GM19397 (cell line): ENCODE results near the gene HPN.
A peak's percentile ranks its signal among the peaks of the same experiment; 100 is the strongest.
"Not testable (repeated sequence)": the region's sequence is repeated elsewhere in the genome, so short reads cannot be mapped to it uniquely, and the experiment has no call there.

Experiments used
- ATAC-seq: cut with Tn5 transposase; IDR thresholded peaks from one replicate; pipeline ENCODE4 v1.9.1; 2021; ENCODE audit warnings: mild to moderate bottlenecking, moderate library complexity; ENCODE audit not compliant: unreplicated experiment

The HPN gene

DNA sequence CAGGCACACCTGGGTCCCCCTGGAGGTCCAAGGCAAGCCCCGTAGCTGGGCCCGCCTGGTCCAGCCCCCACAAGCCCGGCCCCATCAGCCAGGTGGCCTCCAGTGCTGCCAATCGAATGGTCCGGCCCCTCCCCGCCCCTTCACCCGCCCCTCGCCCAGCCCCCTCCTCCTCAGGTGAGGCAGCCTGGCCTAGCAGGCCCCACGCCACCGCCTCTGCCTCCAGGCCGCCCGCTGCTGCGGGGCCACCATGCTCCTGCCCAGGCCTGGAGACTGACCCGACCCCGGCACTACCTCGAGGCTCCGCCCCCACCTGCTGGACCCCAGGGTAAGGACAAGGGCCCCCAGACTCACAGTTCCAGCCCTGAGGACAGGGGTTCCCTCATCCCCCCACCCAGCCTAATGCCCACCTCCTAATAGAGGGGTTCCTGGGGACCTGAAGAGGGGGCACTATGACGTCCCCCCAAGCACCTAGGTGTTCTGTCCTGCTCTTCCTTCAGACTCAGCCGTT, at the start of gene HPN:
TSS of gene HPN (plus strand) at position 174 of the 508 bp plus-strand sequence. CDS start 786 bp downstream, outside the sequence.
- no peak for ATAC-seq

- ATAC-seq: not testable (repeated sequence)
Observed at GRCh38 chr19:34992582-34992981, 48.9 kb upstream of the HPN start.

DNA sequence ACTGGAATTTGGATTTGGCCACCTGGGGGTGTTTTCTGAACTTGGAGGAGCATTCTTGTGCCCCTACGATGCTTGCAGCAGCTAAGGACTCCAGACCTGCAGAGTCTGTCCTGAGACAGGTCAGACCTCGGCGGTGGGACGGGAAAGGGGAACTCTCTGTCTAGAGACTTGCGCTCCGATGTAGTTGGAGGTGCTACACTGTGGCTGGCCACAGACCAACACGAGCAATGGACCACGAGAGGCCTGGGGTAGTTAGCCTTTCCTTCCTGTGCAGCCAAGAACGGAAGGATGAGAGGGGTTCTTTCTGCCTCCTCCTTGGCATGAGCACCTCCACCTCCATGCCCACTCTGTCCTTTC, 47.3 kb upstream of the HPN start:
- no peak for ATAC-seq

DNA sequence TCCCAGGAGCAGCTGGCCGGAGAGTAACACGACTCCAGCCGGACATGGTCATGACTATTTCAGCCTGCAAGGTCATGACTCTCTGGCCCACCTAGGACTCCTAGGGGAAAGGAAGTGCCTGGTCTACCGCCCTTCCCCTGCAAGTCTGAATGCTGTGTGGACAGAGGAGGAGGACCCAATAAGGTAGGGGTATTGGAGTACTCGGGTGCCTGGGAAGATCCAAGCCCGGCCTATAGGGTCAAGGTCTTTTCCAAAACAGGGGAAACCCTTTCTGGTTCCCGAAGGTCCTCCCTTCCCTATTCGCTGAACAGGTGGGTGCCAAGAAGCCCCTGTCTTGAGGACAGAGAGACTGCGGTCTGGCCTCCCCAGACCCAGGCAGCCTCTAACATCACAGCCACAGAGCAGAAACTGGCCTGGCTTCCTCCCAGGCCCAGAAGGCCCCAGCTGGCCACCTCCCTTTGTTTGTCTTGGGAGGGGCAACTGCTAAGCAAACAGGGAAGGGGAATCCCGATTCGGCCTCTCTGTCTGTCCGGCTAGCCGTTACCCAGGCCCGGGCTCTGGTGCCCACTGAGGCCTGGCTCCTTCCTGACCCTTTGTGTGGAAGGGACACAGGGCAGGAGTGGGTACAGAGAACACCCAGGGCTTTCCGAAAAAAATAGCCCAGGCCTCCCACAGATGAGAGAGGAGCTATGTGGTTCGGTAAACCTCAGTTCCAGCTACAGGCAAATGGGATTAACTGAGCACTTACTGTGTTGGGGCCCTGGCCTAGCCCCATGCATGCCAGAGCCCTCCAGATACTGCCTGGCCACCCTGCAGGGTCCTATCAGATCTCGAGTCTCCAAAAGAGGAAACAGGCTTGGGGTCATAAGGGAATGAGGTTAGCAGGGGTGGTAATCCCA, 46.6 kb upstream of the HPN start:
- no peak for ATAC-seq

DNA sequence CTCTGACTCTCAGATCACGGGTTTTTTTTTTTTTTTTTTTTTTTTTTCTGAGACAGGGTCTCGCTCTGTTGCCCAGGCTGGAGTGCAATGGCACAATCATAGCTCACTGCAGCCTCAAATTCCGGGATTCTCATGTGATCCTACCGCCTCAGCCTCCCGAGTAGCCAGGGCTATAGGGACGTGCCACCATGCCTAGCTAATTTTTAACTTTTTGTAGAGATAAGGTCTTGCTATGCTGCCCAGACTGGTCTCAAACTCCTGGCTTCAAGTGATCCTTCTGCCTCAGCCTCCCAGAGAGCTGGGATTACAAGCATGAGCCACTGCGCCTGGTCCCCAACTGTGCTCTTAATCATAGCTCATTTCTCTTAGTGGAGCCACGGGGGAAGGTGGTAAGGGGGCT, 46.0 kb upstream of the HPN start:
- ATAC-seq: no peak

GRCh38 chr19:34997071-34997617, 44.4 kb upstream of the HPN start:
- ATAC-seq: no peak

DNA sequence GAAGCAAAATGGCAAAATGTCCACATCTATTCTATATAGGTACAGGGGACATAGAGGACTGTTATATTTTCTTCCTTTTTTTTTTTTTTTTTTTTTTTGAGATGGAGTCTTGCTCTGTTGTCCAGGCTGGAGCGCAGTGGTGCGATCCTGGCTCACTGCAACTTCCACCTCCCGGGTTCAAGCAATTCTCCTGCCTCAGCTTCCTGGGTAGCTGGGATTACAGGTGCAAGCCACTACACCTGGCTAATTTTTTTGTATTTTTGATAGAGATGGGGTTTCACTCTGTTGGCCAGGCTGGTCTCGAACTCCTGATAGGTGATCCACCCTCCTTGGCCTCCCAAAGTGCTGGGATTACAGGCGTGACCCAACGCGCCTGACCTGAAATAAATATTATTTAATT, 43.3 kb upstream of the HPN start:
- ATAC-seq: not testable (repeated sequence)

DNA sequence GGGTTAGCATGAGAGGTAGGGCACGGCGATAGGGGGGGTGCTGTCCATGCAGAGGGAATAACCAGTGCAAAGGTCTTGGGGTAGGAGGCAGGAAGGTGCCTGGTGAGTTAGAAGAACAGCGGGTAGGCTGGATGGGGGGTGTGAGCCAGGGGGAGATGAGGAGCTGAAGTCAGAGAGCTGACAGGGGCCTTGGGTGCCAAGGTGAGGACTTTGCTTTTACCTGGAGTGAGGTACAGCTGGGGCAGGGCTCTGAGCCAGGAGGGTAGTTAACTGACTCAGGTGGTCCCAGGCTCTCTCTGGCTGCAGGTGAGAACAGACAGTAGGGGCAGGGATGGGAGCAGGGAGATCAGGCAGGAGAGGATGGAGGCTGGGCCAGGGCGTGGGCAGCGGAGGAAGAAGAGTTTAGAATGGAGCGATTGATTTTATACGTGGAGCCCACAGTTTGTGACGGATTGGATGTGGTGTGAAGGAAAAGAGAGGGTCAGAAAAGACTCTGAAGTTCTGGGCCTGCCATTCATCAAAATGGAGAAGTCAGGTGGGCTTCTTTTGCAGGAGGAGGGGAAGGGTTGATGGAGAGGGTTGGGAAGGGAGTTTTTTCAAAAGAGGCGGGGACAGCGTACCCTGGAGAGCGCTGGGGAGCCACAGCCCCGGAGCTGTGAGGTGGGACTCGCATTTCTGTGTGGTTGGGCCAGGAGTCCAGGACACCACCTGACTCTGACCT, 42.6 kb upstream of the HPN start:
- no peak for ATAC-seq

DNA sequence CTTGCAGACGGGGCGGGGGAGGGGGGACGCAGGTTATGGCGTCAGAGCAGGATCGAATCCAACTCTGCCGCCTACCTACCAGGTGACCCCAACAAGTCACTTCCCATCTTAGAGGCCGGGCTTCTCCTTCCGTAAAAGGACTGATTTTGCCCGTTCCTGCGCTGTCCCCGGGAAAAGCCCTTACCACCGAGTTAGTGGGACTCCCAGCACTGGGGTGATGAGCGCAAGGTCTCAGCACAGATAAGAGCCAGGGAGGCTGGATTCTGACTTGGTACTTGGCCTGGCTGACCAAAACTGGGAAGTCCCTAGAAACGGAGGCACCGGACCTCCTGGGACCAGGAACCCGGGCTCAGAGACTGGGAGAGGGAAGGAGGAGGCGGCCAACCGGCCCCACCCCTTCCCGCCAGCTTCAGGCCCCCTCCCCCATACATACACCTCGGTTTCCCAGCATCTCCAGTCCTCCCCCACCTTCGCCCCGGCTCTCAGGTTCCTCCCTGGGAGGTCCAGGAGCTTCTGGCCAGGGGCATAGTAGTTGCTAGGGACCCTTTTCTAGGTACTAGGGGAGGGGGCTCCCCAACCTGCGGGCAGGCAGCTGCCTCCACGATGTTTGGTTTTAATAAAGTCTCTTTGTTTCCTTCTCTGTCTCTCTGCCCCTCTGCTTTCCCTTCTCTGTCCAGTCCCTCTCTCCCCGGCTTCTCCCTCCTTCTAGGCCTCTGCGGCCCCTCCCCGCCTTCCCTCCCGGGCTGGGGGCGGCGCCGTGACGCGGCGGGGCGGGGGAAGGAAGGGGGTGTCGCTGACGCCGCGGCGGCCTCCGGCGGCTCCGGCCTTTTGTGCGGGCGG, 41.8 kb upstream of the HPN start, which contains the start of gene GRAMD1A:
TSS of gene GRAMD1A (plus strand) at position 826 of the 840 bp plus-strand sequence. CDS start 156 bp downstream, outside the sequence.
- ATAC-seq: peak; percentile 59

DNA sequence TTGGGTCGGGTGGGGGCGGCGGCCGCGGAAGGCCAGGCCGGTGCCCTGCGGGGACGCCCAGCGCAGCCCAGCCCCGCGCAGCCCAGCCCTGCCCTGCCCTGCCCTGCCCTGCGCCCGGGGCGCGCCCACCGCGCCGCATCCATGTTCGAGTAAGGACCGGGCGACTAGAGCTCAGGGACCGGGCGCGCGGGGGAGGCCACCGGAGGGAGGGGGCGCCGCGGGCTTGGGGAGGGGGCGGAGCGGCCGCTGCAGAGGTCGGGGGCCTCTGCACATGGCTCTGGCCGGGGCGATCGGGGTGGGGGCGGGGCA, 41.2 kb upstream of the HPN start:
- no peak for ATAC-seq

- peak; percentile 22 for ATAC-seq
Observed at GRCh38 chr19:35000647-35001501, 40.6 kb upstream of the HPN start.

- ATAC-seq: no peak
Observed at GRCh38 chr19:35002037-35002535, 39.4 kb upstream of the HPN start.

DNA sequence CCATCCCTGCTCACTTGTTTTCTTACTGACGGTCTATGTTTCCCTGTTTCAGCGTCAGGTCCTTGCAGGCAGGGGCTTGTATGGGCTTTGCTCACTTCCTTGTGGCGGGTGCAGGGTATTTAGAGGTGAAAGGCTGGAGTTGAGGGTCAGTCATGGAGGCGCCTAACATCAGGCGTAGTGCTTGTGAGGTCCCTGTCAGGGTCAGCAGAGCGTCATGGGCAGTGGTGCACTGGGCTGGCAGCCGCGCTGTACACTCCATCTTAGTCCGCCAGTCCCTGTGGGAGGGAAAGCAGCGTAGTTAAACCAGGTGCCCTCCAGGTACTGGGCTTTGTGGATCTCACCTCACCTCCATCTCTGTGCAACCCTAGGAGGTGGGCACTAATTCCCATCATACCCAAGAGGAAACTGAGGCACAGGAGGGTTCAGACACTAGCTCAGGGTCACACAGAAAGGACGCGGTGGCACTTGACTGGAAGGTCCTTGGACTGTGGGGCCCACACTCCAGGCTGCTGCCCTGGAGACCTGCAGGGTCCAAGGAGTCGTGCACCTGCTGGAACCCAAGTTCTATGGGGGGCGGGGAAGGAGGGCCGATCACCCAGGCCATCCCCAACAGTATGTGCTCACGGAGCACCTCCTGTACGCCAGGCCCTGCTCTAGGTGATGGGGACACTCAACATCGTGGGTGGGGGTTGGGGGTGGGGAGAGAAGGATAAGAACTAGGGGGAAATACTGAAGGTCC, 36.8 kb upstream of the HPN start:
- no peak for ATAC-seq

- ATAC-seq: no peak
Observed at GRCh38 chr19:35005256-35005977, 36.1 kb upstream of the HPN start.

- not testable (repeated sequence) for ATAC-seq
Observed at GRCh38 chr19:35006007-35006341, 35.5 kb upstream of the HPN start.

DNA sequence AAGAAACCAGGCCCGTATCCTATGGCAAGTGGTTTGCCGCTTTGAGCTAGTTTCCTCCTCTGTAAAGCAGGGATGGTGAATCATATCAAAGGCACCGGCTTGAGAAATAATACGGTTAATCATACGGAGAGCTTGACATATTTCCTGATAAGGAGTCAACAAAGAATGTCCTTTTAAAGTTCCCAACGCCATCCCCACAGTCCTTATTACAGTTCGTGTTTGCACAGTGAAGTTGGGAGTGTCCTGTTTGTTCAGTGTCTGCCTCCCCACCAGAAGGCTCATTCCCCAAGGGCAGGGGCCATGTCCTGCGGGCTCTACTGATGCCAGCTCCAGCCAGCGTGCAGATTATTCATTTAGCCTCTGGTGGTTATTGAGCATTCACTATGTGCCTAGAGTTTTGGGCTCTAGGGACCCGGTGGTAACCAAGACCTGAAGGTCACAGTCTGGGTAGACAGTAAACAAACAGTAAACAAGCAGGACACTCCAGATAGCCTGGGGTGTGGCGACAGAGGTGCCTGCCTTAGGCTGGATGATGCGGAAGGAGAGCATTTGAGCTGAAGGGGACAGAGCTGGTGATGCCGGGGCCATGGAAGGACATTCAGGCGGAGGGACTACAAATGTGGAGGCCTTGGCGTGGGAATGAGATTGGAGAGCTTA, 35.1 kb upstream of the HPN start:
- no peak for ATAC-seq

DNA sequence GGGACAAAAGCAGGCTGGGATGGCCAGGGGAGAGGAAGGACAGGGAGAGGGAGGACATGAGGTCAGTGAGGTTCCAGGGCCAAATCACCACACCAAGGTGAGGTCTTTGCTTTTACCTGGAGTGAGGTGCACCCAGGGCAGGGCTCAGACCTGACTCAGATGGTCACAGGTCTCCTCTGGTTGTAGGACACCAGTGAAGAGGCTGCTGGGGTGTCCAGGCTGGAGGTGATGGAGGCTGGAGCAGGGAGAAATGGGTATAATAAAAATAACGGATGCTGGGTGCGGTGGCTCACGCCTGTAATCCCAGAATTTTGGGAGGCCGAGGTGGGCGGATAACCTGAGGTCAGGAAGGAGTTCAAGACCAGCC, 34.5 kb upstream of the HPN start:
- no peak for ATAC-seq

GRCh38 chr19:35007427-35007826, 34.1 kb upstream of the HPN start:
- ATAC-seq: not testable (repeated sequence)
